HepG2 (cell line): ENCODE measurements around the gene TCF19. TPM values are rescaled to one million over a fixed set of nuclear protein-coding genes. Genes with fewer than 3 reads are reported as not detected.
"Not testable (repeated sequence)": the region's sequence is repeated elsewhere in the genome, so short reads cannot be mapped to it uniquely, and the experiment has no call there.

Experiments used
- ATAC-seq: fragments of 200-7000 bp; cut with Tn5 transposase; 3 replicates; pipeline ENCODE4 v1.9.1; 2020; ENCODE audit warnings: mild to moderate bottlenecking, moderate library complexity
- BruUV-seq: library from RNA; stranded (reverse); fragments of 400-500 nt; replicated peaks from 2 replicates; lab custom pipeline; 2021; lab: Mats Ljungman, UMichigan
- CTCF ChIA-PET: fragments of 300-600 bp; formaldehyde crosslinking; extraction: SDS; loops from one replicate; lab custom pipeline; 2021; ENCODE audit warnings: low total read pairs, inconsistent platforms, low intra/inter-chr PET ratio; lab: Yijun Ruan, JAX
- POLR2A ChIA-PET: fragments of 350-600 bp; sonication (Branson Sonifier 250); formaldehyde crosslinking; loops from one replicate; lab custom pipeline; 2020; ENCODE audit warnings: antibody characterized with exemption, inconsistent platforms; lab: Yijun Ruan, JAX
- DNase-seq: peaks from one replicate; pipeline ENCODE4 v3.0.0-alpha.2; 2015; ENCODE audit warnings: low spot score
- FAIRE-seq: peaks from 3 replicates; lab custom pipeline; 2011; peaks lifted over from hg19 to GRCh38; lab: Jason Lieb, UNC
- H2AFZ ChIP-seq: one replicate; pipeline ENCODE4 v1.6.1; 2011; ENCODE audit warnings: low read length, inconsistent platforms
- H3K27ac ChIP-seq: fragments of 300-600 bp; 3 replicates; pipeline ENCODE4 v1.8.0; 2011; ENCODE audit warnings: mixed run types, mild to moderate bottlenecking, mixed read lengths, low read length, inconsistent platforms; ENCODE audit not compliant: insufficient read depth; ENCODE audit errors: extremely low read length
- H3K27me3 ChIP-seq, 2 experiments: fragments of 200-600 bp in 1 of 2; 2 replicates in 1 of 2; 3 replicates in 1 of 2; pipeline versions ENCODE4 v1.6.0 to v1.8.0; 2011; ENCODE audit warnings: low read length in 2 of 2, mild to moderate bottlenecking in 2 of 2, moderate library complexity in 2 of 2, inconsistent platforms in 1 of 2; ENCODE audit not compliant: insufficient read depth in 2 of 2, control insufficient read depth in 1 of 2
- H3K36me3 ChIP-seq, 2 experiments: fragments of 200-600 bp in 1 of 2; replicated peaks in 1 of 2; 2 replicates in 1 of 2; 3 replicates in 1 of 2; pipeline versions ENCODE4 v1.5.1 to v1.8.0; 2011; ENCODE audit warnings: low read length in 2 of 2, inconsistent platforms in 1 of 2; ENCODE audit not compliant: insufficient read depth in 2 of 2, control insufficient read depth in 1 of 2
- H3K4me1 ChIP-seq: 2 replicates; pipeline ENCODE4 v1.5.1; 2012; ENCODE audit warnings: low read length, inconsistent platforms; ENCODE audit not compliant: insufficient read depth
- H3K4me2 ChIP-seq: 2 replicates; pipeline ENCODE4 v1.6.0; 2011; ENCODE audit warnings: low read depth, low read length, inconsistent platforms
- H3K4me3 ChIP-seq, 3 experiments: fragments of 200-600 bp in 1 of 3; sonication (generic), shearing (Covaris generic) in 1 of 3; replicated peaks in 1 of 3; 2 replicates each; pipeline ENCODE4 v1.5.1; 2011 to 2016; ENCODE audit warnings: low read length in 3 of 3, inconsistent platforms in 2 of 3, low read depth in 2 of 3, mild to moderate bottlenecking in 2 of 3, control low read depth in 1 of 3, mixed read lengths in 1 of 3; ENCODE audit not compliant: insufficient read depth in 1 of 3
- H3K79me2 ChIP-seq: one replicate; pipeline ENCODE4 v1.6.1; 2011; ENCODE audit warnings: low read length, inconsistent platforms; ENCODE audit not compliant: insufficient read depth
- H3K9ac ChIP-seq: 2 replicates; pipeline ENCODE4 v1.6.0; 2011; ENCODE audit warnings: mild to moderate bottlenecking, low read depth, low read length, inconsistent platforms; ENCODE audit not compliant: insufficient read depth
- H3K9me3 ChIP-seq: 2 replicates; pipeline ENCODE4 v1.5.1; 2012; ENCODE audit warnings: mild to moderate bottlenecking, low read length
- H4K20me1 ChIP-seq: 2 replicates; pipeline ENCODE4 v1.6.0; 2011; ENCODE audit warnings: inconsistent platforms, mild to moderate bottlenecking, low read length, moderate library complexity; ENCODE audit not compliant: insufficient read depth
- ATF1 ChIP-seq: IDR thresholded peaks from 2 replicates; pipeline ENCODE4 v1.6.1; 2016; ENCODE audit warnings: mild to moderate bottlenecking, control low read depth
- FOXM1 ChIP-seq: sonication (generic); formaldehyde crosslinking; IDR thresholded peaks from 2 replicates; pipeline ENCODE4 v1.5.0; 2020; ENCODE audit warnings: missing genetic modification reagents
- HNRNPUL1 ChIP-seq: fragments of 200-400 bp; formaldehyde crosslinking; IDR thresholded peaks from 2 replicates; pipeline ENCODE4 v1.6.1; 2017; ENCODE audit warnings: low read depth, mild to moderate bottlenecking, low read length, moderate library complexity
- JUNB ChIP-seq: sonication (generic); formaldehyde crosslinking; IDR thresholded peaks from 2 replicates; pipeline ENCODE4 v1.8.0; 2022; ENCODE audit warnings: missing genetic modification reagents, mild to moderate bottlenecking, borderline replicate concordance
- MTA3 ChIP-seq: sonication (generic); formaldehyde crosslinking; IDR thresholded peaks from 2 replicates; pipeline ENCODE4 v1.4.0; 2020; ENCODE audit warnings: missing genetic modification reagents
- NR3C1 ChIP-seq: sonication (generic); formaldehyde crosslinking; IDR thresholded peaks from 2 replicates; pipeline ENCODE4 v1.4.0; 2020; ENCODE audit warnings: missing genetic modification reagents
- SRY ChIP-seq: sonication (generic); formaldehyde crosslinking; IDR thresholded peaks from 2 replicates; pipeline ENCODE4 v1.8.0; 2022; ENCODE audit warnings: mild to moderate bottlenecking, missing genetic modification reagents
- TBP ChIP-seq: sonication (generic); formaldehyde crosslinking; IDR thresholded peaks from 2 replicates; pipeline ENCODE4 v1.5.0; 2020; ENCODE audit warnings: missing genetic modification reagents
- YEATS2 ChIP-seq: sonication (generic); formaldehyde crosslinking; IDR thresholded peaks from 2 replicates; pipeline ENCODE4 v1.4.0; 2020; ENCODE audit warnings: missing genetic modification reagents, borderline replicate concordance
- ZFYVE20 ChIP-seq: sonication (generic); formaldehyde crosslinking; IDR thresholded peaks from 2 replicates; pipeline ENCODE4 v1.8.0; 2023; ENCODE audit warnings: low read depth, mild to moderate bottlenecking, moderate library complexity, missing genetic modification reagents, borderline replicate concordance
- ZNF496 ChIP-seq: sonication (generic); formaldehyde crosslinking; IDR thresholded peaks from 2 replicates; pipeline ENCODE4 v1.8.1; 2023; ENCODE audit warnings: mild to moderate bottlenecking, moderate library complexity, missing genetic modification reagents; ENCODE audit not compliant: insufficient replicate concordance
- ZNF549 ChIP-seq: sonication (generic); formaldehyde crosslinking; IDR thresholded peaks from 2 replicates; pipeline ENCODE4 v1.5.0; 2020; ENCODE audit warnings: missing genetic modification reagents
- WGBS: methylation state at CpG from one replicate; pipeline ENCODE4 v1.1.6; 2017; ENCODE audit warnings: low lambda C conversion rate; 5-methylcytosine and 5-hydroxymethylcytosine counted together
- in situ Hi-C: cut with HindIII; loops from 2 replicates; pipeline ENCODE4 v1.10.0; 2017; ENCODE audit warnings: low pct_unique_long_range_greater_than_20kb; ENCODE audit not compliant: extremely low pct_ligation_motif_present
- intact Hi-C: fragments of 100-400 bp; cut with micrococcal nuclease; formaldehyde crosslinking; loops from one replicate; pipeline ENCODE4 v1.10.0; 2022; ENCODE audit not compliant: unreplicated experiment
- polyA plus RNA-seq, 8 experiments: library from polyadenylated mRNA; depleted of rRNA in 3 of 8; stranded (reverse) in 7 of 8; unstranded in 1 of 8; fragments of >200 nt; fragmentation: Illumina TruSeq in 4 of 8; extraction: Trizol in 4 of 8; gene quantifications; 2 replicates each; pipeline versions ENCODE4 v1.2.1 to v1.2.3, GENCODE V29; 2011 to 2016; ENCODE audit warnings: low read depth in 4 of 8, missing spikeins in 1 of 8, mixed read lengths in 1 of 8; ENCODE audit not compliant: insufficient read depth in 1 of 8
- total RNA-seq, 5 experiments: library from RNA; depleted of rRNA; stranded (reverse); fragments of >200 nt; fragmentation: Illumina TruSeq; extraction: Trizol; gene quantifications; 2 replicates each; pipeline ENCODE4 v1.2.3, GENCODE V29; 2016; ENCODE audit warnings: low read depth in 1 of 5
- TF ChIP-seq, protein P1 (sequence below): IDR thresholded peaks from 2 replicates; pipeline ENCODE4 v1.6.1; 2016
- TF ChIP-seq, protein P2 (sequence below): sonication (generic); formaldehyde crosslinking; IDR thresholded peaks from 2 replicates; pipeline ENCODE4 v1.8.0; 2022; ENCODE audit warnings: mild to moderate bottlenecking, missing genetic modification reagents, borderline replicate concordance
- TF ChIP-seq, protein P3 (sequence below): sonication (generic); formaldehyde crosslinking; conservative IDR thresholded peaks from 2 replicates; pipeline ENCODE4 v1.4.0; 2020; ENCODE audit warnings: missing genetic modification reagents

The TCF19 gene
- total and polyA plus RNA-seq, 2 of the 13 experiments (the other 11 are each of a cell fraction or from before 2014, with no cell fraction given): 4.9 to 22.2 TPM

DNA sequence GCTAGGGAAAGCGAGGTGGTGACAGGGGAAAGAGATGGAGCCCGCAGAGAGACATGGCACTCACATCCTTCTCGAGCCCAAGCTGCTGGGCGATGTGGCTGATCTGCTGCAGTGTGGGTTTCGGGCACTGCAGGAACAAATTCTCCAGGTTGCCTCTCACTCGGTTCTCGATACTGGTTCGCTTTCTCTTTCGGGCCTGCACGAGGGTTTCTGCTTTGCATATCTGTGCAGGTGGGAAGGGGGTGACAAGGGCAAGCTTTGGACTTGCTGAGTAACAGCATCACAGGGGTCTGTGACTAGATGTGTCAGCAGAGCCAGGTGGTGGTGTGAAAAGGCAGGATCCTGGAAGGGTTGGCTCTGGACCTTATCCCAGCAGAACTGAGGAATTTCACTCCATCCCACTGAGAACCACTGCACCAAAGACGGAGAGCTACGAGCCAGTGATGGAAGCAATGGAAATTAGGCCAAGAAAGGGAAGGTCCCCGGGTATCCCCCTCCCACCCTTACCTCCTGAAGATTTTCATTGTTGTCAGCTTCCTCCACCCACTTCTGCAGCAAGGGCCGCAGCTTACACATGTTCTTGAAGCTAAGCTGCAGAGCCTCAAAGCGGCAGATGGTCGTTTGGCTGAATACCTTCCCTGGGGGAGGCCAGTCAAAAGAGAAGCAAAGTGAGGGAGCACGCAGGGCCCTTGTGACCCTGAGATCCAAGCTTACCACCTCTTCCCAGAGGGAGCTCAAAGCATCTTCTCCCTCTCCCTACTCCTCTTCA is 6.9 kb downstream of the TCF19 start:
- CTCF ChIA-PET, H3K79me2 ChIP-seq, H3K4me2 ChIP-seq, BruUV-seq, H3K4me1 ChIP-seq, FAIRE-seq, H3K36me3 ChIP-seq, POLR2A ChIA-PET, H3K27me3 ChIP-seq, intact Hi-C loops, H3K9ac ChIP-seq, ATAC-seq, H2AFZ ChIP-seq, H3K4me3 ChIP-seq, in situ Hi-C loops, H3K27ac ChIP-seq, H4K20me1 ChIP-seq, H3K9me3 ChIP-seq, DNase-seq: not testable (repeated sequence)
- WGBS: 95% methylated on average over 17 of the region's 17 CpGs

DNA sequence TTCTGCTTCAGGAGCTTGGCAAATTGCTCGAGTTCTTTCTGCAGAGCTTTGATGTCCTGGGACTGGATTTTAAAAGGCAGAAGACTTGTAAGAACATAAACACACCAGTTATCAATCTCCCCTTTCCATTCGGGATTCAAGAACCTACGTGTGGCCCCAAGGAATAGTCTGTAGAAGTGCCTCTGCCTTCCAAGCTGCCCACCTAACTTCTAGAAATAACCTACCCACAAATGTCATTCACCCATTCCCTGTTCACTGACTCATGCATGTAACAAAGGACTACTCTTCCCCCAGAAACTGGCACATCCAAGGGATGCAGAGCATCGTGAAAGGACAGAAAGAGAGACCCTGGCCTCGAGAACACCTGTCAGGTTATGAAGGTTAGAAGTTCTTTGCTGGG is 7.6 kb downstream of the TCF19 start:
- no peak for TF ChIP-seq JUNB
- TF ChIP-seq FOXM1 (CRISPR knock-in tag): no peak
- TF ChIP-seq, protein P1, sequence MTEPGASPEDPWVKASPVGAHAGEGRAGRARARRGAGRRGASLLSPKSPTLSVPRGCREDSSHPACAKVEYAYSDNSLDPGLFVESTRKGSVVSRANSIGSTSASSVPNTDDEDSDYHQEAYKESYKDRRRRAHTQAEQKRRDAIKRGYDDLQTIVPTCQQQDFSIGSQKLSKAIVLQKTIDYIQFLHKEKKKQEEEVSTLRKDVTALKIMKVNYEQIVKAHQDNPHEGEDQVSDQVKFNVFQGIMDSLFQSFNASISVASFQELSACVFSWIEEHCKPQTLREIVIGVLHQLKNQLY (CRISPR knock-in tag): no peak
- no peak for TF ChIP-seq HNRNPUL1
- TF ChIP-seq, protein P2, sequence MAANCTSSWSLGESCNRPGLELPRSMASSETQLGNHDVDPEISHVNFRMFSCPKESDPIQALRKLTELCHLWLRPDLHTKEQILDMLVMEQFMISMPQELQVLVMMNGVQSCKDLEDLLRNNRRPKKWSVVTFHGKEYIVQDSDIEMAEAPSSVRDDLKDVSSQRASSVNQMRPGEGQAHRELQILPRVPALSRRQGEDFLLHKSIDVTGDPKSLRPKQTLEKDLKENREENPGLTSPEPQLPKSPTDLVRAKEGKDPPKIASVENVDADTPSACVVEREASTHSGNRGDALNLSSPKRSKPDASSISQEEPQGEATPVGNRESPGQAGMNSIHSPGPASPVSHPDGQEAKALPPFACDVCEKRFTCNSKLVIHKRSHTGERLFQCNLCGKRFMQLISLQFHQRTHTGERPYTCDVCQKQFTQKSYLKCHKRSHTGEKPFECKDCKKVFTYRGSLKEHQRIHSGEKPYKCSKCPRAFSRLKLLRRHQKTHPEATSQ (CRISPR knock-in tag): no peak
- no peak for TF ChIP-seq SRY (CRISPR knock-in tag)
- TF ChIP-seq ZFYVE20 (CRISPR knock-in tag): no peak
- no peak for TF ChIP-seq TBP
- TF ChIP-seq, protein P3, sequence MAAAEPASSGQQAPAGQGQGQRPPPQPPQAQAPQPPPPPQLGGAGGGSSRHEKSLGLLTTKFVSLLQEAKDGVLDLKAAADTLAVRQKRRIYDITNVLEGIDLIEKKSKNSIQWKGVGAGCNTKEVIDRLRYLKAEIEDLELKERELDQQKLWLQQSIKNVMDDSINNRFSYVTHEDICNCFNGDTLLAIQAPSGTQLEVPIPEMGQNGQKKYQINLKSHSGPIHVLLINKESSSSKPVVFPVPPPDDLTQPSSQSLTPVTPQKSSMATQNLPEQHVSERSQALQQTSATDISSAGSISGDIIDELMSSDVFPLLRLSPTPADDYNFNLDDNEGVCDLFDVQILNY (CRISPR knock-in tag): no peak
- no peak for TF ChIP-seq NR3C1 (CRISPR knock-in tag)
- no peak for TF ChIP-seq ATF1 (CRISPR knock-in tag)
- no peak for TF ChIP-seq YEATS2 (CRISPR knock-in tag)
- no peak for TF ChIP-seq ZNF549 (CRISPR knock-in tag)
- TF ChIP-seq MTA3: no peak
- TF ChIP-seq ZNF496: no peak
- no peaks in the 10 kb centered on the region for H3K9me3 ChIP-seq
- ChIA-PET POLR2A (no interaction called here), CTCF (no interaction called here)
- peaks cover 6 to 8% of the 10 kb centered on the region in 2 experiments; a peak in 3 of 5 replicates for H3K36me3 ChIP-seq
- no peaks in the 10 kb centered on the region for H3K4me1 ChIP-seq
- no peak for FAIRE-seq
- no TSS peak for BruUV-seq
- no peak overlapping the region for H3K9ac ChIP-seq
- DNase-seq: no peak
- H4K20me1 ChIP-seq: no peaks in the 10 kb centered on the region; the same call in 1 of the 2 replicates
- ATAC-seq: no peak
- 85% methylated on average over 5 of the region's 5 CpGs for WGBS
- H3K4me3 ChIP-seq: no peak overlapping the region
- H3K4me2 ChIP-seq: no peak overlapping the region
- intact Hi-C loops (no loop called here), in situ Hi-C loops (no loop called here)
- H3K79me2 ChIP-seq: no peaks in the 10 kb centered on the region
- no peaks in the 10 kb centered on the region for H3K27me3 ChIP-seq
- no peak overlapping the region for H3K27ac ChIP-seq
- no peak overlapping the region for H2AFZ ChIP-seq
